RWPE1 (cell line): ENCODE data around the gene PIK3R3.

Experiments used
- CTCF ChIA-PET: fragments of 350-600 bp; sonication (Branson Sonifier 250); formaldehyde crosslinking; extraction: SDS; loops from one replicate; lab custom pipeline; 2021; lab: Yijun Ruan, JAX
- POLR2A ChIA-PET: fragments of 400-600 bp; formaldehyde crosslinking; extraction: SDS; loops from one replicate; lab custom pipeline; 2020; ENCODE audit warnings: antibody characterized with exemption; ENCODE audit not compliant: low non-redundant PET; lab: Yijun Ruan, JAX
- DNase-seq: peaks from one replicate; pipeline ENCODE4 v3.0.0; 2012; ENCODE audit warnings: low spot score
- H3K27ac ChIP-seq: fragments of 450-650 bp; 2 replicates; pipeline ENCODE4 v1.5.1; 2017
- TF ChIP-seq, protein P1 (sequence below): fragments of 450-650 bp; conservative IDR thresholded peaks from 2 replicates; pipeline ENCODE4 v1.5.1; 2017; ENCODE audit warnings: low read depth, mild to moderate bottlenecking

PIK3R3 gene

DNA sequence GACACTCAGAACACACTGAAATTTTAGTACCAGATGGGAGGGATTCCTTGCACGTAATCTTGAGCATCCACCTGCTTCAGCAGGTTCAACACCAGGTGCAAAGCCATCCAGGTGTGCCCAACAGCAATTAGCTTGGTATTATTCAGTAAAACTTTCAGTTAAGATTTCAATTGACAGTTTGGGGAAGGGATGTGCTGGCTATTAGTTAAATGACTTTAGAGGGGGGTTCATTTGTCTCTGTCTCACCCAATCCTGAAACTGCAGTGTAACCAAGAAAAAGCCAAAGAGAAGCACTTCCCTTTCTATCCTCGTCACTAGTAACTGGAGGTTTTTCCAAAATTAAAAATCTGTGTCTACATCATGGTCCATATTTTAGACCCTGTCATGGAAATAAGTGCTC lies 90.9 kb downstream of the PIK3R3 start:
- DNase-seq = no peak
- ChIA-PET CTCF (interaction anchor here (0.6 to 0.9 kb wide), 2 partner anchors 139 to 182 kb away, joined by 4 to 7 read pairs; no protein-coding TSS in a partner anchor), POLR2A (interaction anchor here (0.6 kb wide), 1 partner anchor 203 kb away, joined by 5 read pairs; no protein-coding TSS in a partner anchor)
- TF ChIP-seq, protein P1, sequence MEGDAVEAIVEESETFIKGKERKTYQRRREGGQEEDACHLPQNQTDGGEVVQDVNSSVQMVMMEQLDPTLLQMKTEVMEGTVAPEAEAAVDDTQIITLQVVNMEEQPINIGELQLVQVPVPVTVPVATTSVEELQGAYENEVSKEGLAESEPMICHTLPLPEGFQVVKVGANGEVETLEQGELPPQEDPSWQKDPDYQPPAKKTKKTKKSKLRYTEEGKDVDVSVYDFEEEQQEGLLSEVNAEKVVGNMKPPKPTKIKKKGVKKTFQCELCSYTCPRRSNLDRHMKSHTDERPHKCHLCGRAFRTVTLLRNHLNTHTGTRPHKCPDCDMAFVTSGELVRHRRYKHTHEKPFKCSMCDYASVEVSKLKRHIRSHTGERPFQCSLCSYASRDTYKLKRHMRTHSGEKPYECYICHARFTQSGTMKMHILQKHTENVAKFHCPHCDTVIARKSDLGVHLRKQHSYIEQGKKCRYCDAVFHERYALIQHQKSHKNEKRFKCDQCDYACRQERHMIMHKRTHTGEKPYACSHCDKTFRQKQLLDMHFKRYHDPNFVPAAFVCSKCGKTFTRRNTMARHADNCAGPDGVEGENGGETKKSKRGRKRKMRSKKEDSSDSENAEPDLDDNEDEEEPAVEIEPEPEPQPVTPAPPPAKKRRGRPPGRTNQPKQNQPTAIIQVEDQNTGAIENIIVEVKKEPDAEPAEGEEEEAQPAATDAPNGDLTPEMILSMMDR = no peak
- H3K27ac ChIP-seq = no peak overlapping the region

DNA sequence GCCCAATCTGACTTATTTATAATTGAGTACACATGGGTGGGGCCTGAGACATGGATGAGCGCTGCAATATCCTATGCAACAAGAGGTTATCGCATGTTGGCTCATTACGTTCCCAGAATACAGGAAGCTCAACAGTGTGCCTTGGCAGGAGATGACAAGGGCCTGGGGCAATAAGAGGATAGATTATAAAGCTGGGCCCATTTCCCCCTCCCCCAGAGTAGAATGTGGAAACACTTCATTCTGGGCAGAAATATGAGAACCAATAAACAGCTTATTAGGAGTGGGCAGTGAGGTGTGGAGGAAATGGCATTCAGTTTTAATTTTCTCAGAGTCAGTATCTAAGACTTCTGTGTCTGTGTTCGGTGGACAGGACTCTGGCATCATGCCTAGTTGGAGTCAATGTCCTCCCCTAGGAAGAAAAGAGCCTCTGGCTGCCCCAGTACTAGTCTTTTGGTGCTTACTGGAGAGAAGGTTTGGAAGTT lies 92.8 kb downstream of the PIK3R3 start:
- TF ChIP-seq, protein P1 = no peak
- no peak overlapping the region for H3K27ac ChIP-seq
- ChIA-PET CTCF (interaction anchor here (0.6 to 0.9 kb wide), 2 partner anchors 155 to 184 kb away, joined by 3 to 5 read pairs; no protein-coding TSS in a partner anchor), POLR2A (interaction anchor here (0.7 kb wide), 1 partner anchor 135 kb away, joined by 3 read pairs; the partner anchor contains the start of gene TSPAN1)
- DNase-seq = no peak

DNA sequence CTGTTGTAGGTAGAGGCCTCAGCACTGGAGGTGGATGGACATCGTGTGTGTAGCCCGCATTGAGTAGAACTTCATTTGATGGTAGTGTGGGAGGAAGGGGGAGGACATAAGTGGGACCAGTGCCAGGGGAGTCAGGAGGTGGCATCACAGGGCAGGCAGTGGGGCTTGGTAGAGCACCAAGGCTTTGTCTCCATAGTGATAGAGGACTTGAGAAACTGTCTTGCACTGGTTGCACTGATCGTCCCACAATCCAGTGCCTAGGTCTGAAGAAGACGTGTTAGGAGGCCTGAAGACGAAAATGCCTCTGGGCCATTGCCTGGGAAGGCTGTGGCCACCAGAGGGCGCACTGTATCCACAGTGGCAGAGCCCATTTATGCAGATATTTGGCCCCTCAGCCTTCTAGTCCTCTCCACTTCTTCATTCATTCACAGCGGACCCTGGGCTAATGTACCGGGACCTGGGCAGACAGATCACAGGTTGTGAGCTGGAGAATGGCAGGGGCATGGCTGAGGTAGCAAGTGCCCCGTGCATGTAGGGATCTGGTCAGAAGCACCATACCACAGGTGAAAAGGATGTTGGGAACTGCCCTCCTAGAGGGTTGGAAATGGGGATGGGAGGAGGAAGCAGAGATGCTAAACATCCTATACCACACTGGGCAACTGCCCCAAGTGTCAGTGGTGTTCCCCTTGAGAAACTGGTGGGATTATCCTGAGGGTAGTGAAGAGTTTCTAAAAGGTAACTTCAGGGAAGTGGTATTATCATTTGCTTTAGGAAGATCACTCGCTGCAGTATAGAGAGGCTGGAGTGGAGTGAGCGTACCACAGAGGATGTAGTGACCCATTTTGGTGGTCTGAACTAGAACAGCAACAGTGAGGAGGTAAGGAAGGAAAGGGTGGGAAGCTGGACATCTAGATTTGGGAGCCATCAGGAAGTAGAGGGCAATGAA lies 95.3 kb downstream of the PIK3R3 start:
- ChIA-PET POLR2A (no interaction called here), CTCF (interaction anchor here (0.6 to 2.0 kb wide), 9 partner anchors 10 to 225 kb away, joined by 3 to 9 read pairs (median 3); no protein-coding TSS in a partner anchor)
- TF ChIP-seq, protein P1 = peak; percentile 90
- H3K27ac ChIP-seq = no peak overlapping the region
- DNase-seq = peak; percentile 77

- no peak for DNase-seq
- H3K27ac ChIP-seq = peak overlapping the region; percentile 25
- TF ChIP-seq, protein P1 = no peak
- CTCF ChIA-PET = interaction anchor here (0.6 to 2.0 kb wide), 3 partner anchors 186 to 505 kb away, joined by 3 to 9 read pairs (median 4); no protein-coding TSS in a partner anchor
- POLR2A ChIA-PET = no interaction called here
Observed at GRCh38 chr1:46034601-46035516, 97.6 kb downstream of the PIK3R3 start.

DNA sequence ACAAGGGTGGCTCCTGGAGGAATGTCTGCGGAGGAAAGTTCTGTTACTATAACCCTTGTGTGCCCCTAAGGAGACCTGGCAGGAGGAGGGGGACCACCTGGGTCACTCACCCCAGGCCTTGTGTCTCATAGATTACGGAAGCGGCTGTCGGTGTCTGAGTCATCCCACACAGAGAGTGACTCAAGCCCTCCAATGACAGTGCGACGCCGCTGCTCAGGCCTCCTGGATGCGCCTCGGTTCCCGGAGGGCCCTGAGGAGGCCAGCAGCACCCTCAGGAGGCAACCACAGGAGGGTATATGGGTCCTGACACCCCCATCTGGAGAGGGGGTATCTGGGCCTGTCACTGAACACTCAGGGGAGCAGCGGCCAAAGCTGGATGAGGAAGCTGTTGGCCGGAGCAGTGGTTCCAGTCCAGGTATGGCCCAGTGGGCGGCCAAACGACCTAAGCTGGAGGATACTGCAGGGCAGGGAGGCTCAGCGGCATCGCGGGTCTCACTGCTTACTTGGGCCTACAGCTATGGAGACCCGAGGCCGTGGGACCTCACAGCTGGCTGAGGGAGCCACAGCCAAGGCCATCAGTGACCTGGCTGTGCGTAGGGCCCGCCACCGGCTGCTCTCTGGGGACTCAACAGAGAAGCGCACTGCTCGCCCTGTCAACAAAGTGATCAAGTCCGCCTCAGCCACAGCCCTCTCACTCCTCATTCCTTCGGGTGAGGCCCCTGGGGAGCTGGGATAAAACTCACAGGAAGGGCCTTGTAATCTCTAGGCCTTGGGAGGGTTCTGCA lies 101.4 kb downstream of the PIK3R3 start:
- ChIA-PET POLR2A (no interaction called here), CTCF (interaction anchor here (0.6 to 1.2 kb wide), 2 partner anchors 56 to 193 kb away, joined by 3 to 4 read pairs; no protein-coding TSS in a partner anchor)
- DNase-seq = no peak
- no peak overlapping the region for H3K27ac ChIP-seq
- TF ChIP-seq, protein P1 = no peak
